ENCODE results near the gene ELSPBP1. TPM values are rescaled to one million over a fixed set of nuclear protein-coding genes. Genes with fewer than 3 reads are reported as not detected.

Gene ELSPBP1
- total RNA-seq, 1 experiment from 2014 or later: not detected

- no peak for TF ChIP-seq POLR2A (IDR thresholded peaks at IDR 0.05; ENCODE audit: borderline replicate concordance, extremely low read depth, insufficient read depth, insufficient read length)
- no peak for TF ChIP-seq SIN3A (IDR thresholded peaks at IDR 0.05; ENCODE audit: low read depth)
- no peak for TF ChIP-seq ZNF274 (IDR thresholded peaks at IDR 0.05; ENCODE audit: low read depth, low read length)
- TF ChIP-seq EGR1 (IDR thresholded peaks at IDR 0.05; ENCODE audit: low read depth): no peak
- TF ChIP-seq CBX3 (IDR thresholded peaks at IDR 0.05; ENCODE audit: low read depth): no peak
- TF ChIP-seq TCF7L2 (IDR thresholded peaks at IDR 0.05; ENCODE audit: borderline replicate concordance, extremely low read depth, insufficient read depth, insufficient read length): no peak
- TF ChIP-seq, protein P1, sequence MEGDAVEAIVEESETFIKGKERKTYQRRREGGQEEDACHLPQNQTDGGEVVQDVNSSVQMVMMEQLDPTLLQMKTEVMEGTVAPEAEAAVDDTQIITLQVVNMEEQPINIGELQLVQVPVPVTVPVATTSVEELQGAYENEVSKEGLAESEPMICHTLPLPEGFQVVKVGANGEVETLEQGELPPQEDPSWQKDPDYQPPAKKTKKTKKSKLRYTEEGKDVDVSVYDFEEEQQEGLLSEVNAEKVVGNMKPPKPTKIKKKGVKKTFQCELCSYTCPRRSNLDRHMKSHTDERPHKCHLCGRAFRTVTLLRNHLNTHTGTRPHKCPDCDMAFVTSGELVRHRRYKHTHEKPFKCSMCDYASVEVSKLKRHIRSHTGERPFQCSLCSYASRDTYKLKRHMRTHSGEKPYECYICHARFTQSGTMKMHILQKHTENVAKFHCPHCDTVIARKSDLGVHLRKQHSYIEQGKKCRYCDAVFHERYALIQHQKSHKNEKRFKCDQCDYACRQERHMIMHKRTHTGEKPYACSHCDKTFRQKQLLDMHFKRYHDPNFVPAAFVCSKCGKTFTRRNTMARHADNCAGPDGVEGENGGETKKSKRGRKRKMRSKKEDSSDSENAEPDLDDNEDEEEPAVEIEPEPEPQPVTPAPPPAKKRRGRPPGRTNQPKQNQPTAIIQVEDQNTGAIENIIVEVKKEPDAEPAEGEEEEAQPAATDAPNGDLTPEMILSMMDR (IDR thresholded peaks at IDR 0.05 in 2 of 3, conservative IDR thresholded peaks at IDR 0.05 in 1 of 3; ENCODE audit: borderline replicate concordance in 1 of 3, insufficient read depth in 1 of 3, low read depth in 2 of 3, low read length in 2 of 3): no peak
- TF ChIP-seq POLR2AphosphoS5 (IDR thresholded peaks at IDR 0.05; ENCODE audit: low read depth, low read length): no peak
- no peak for TF ChIP-seq CEBPB (IDR thresholded peaks at IDR 0.05; ENCODE audit: low read depth)
- TF ChIP-seq, protein P2, sequence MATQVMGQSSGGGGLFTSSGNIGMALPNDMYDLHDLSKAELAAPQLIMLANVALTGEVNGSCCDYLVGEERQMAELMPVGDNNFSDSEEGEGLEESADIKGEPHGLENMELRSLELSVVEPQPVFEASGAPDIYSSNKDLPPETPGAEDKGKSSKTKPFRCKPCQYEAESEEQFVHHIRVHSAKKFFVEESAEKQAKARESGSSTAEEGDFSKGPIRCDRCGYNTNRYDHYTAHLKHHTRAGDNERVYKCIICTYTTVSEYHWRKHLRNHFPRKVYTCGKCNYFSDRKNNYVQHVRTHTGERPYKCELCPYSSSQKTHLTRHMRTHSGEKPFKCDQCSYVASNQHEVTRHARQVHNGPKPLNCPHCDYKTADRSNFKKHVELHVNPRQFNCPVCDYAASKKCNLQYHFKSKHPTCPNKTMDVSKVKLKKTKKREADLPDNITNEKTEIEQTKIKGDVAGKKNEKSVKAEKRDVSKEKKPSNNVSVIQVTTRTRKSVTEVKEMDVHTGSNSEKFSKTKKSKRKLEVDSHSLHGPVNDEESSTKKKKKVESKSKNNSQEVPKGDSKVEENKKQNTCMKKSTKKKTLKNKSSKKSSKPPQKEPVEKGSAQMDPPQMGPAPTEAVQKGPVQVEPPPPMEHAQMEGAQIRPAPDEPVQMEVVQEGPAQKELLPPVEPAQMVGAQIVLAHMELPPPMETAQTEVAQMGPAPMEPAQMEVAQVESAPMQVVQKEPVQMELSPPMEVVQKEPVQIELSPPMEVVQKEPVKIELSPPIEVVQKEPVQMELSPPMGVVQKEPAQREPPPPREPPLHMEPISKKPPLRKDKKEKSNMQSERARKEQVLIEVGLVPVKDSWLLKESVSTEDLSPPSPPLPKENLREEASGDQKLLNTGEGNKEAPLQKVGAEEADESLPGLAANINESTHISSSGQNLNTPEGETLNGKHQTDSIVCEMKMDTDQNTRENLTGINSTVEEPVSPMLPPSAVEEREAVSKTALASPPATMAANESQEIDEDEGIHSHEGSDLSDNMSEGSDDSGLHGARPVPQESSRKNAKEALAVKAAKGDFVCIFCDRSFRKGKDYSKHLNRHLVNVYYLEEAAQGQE (IDR thresholded peaks at IDR 0.05; ENCODE audit: low read depth): no peak
- TF ChIP-seq ZBTB33 (IDR thresholded peaks at IDR 0.05; ENCODE audit: extremely low read depth, insufficient replicate concordance, low read length): no peak
- no peak for TF ChIP-seq JUND (IDR thresholded peaks at IDR 0.05)
- no peak for TF ChIP-seq ZFX (IDR thresholded peaks at IDR 0.05)
- Histone ChIP-seq H3K4me3 (replicated peaks in 1 of 2; ENCODE audit: low read depth in 1 of 2, low read length in 2 of 2) (no peak overlapping the region), H3K36me3 (ENCODE audit: control insufficient read depth in 1 of 2, insufficient read depth in 2 of 2, low read length in 2 of 2) (no peaks in the 10 kb centered on the region), H4K20me1 (ENCODE audit: insufficient read depth) (no peaks in the 10 kb centered on the region), H3K9me3 (ENCODE audit: control insufficient read depth in 1 of 2, insufficient read depth in 1 of 2, low read depth in 1 of 2, low read length in 2 of 2) (peaks cover 0 to 9% of the 10 kb centered on the region in 2 experiments; a peak in 1 of 4 replicates), H3K27ac (ENCODE audit: low read depth, low read length) (no peak overlapping the region), H2AFZ (ENCODE audit: low read depth, low read length, poor library complexity, severe bottlenecking) (no peak overlapping the region), H3K79me2 (ENCODE audit: insufficient read depth, low read length) (no peaks in the 10 kb centered on the region), H3K4me1 (ENCODE audit: control insufficient read depth in 1 of 2, insufficient read depth in 2 of 2, low read length in 2 of 2) (no peaks in the 10 kb centered on the region), H3K9me2 (ENCODE audit: insufficient read depth) (no peaks in the 10 kb centered on the region), H3K27me3 (ENCODE audit: insufficient read depth, low read length) (peaks cover 3% of the 10 kb centered on the region; the same call in 1 of the 2 replicates), H3K4me2 (ENCODE audit: low read length) (no peak overlapping the region), H3K9ac (ENCODE audit: low read length) (no peak overlapping the region)
- no peak for ATAC-seq
- CTCF ChIA-PET: no interaction called here
- RAD21 ChIA-PET (ENCODE audit: low non-redundant PET in 1 of 2, low total read pairs in 2 of 2, uncharacterized antibody in 2 of 2, unreplicated experiment in 2 of 2): no interaction called here
- BruUV-seq (replicated peaks): no TSS peak
- intact Hi-C loops (cut with micrococcal nuclease): no loop called here
- DNase-seq (ENCODE audit: low read depth, low spot score): no peak
- POLR2A ChIA-PET: no interaction called here
These were observed 39.2 kb downstream of the ELSPBP1 start for GRCh38 chr19:48033604-48034003.

Measured in HCT116 (cell line).